Epithelial cell of proximal tubule (primary cell): ENCODE measurements around the gene MAP1S. TPM values are rescaled to one million over a fixed set of nuclear protein-coding genes. Genes with fewer than 3 reads are reported as not detected.

Experiments used
- DNase-seq: peaks from one replicate; pipeline ENCODE4 v3.0.0-alpha.2; 2011; ENCODE audit warnings: low read depth
- H3K4me3 ChIP-seq: 2 replicates; pipeline ENCODE4 v1.5.1; 2011; ENCODE audit warnings: low read depth, mild to moderate bottlenecking, low read length
- total RNA-seq: library from RNA; depleted of rRNA; stranded (reverse); fragments of >200 nt; gene quantifications from 2 replicates; pipeline ENCODE4 v1.2.3, GENCODE V29; 2015
- TF ChIP-seq, protein P1 (sequence below): conservative IDR thresholded peaks from 2 replicates; pipeline ENCODE4 v1.5.1; 2012; ENCODE audit warnings: low read depth, mild to moderate bottlenecking, low read length

Gene MAP1S
- total RNA-seq, 1 donor from 2014 or later, result 50.6 TPM

- TF ChIP-seq, protein P1, sequence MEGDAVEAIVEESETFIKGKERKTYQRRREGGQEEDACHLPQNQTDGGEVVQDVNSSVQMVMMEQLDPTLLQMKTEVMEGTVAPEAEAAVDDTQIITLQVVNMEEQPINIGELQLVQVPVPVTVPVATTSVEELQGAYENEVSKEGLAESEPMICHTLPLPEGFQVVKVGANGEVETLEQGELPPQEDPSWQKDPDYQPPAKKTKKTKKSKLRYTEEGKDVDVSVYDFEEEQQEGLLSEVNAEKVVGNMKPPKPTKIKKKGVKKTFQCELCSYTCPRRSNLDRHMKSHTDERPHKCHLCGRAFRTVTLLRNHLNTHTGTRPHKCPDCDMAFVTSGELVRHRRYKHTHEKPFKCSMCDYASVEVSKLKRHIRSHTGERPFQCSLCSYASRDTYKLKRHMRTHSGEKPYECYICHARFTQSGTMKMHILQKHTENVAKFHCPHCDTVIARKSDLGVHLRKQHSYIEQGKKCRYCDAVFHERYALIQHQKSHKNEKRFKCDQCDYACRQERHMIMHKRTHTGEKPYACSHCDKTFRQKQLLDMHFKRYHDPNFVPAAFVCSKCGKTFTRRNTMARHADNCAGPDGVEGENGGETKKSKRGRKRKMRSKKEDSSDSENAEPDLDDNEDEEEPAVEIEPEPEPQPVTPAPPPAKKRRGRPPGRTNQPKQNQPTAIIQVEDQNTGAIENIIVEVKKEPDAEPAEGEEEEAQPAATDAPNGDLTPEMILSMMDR, result no peak
- no peak overlapping the region for H3K4me3 ChIP-seq
- DNase-seq, result no peak
Measured at GRCh38 chr19:17755443-17755890, 36.2 kb downstream of the MAP1S start.

DNA sequence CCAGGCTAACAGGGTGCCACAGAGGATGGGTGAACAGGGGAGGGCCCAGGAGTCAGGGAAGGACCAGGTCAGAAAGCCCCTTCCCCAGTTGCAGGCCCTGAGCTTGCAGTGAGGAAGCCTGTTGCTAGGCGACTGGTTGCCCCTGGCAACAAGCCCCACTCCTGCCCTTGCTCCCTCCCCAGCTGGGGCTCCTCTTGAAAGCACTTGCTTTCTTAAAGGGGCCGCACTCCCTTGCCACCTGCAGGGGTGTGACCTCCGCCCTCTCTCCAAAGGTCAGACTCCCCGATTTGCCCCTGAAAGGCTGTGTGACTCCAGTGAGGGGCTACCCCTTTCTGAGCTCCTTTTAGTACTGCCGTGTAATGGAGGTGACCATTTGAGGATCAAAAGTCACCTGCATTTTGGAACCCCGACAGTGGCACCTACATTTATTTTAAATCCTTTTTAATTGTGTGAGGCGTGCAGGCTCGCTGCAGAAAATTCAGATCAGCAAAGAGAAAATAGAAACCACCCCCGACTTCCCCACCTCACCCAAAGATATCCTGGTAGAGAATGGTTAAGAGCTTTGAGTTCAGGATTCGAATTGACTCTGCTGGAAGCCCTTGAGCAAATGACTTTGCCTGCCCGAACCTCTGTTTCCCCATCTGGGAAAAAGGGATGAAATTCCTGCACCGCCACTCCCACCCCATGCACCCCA, 36.8 kb downstream of the MAP1S start:
- DNase-seq, result no peak
- no peak overlapping the region for H3K4me3 ChIP-seq

GRCh38 chr19:17757125-17757524, 37.8 kb downstream of the MAP1S start:
- TF ChIP-seq, protein P1, result no peak
- no peak overlapping the region for H3K4me3 ChIP-seq
- DNase-seq, result no peak

More for the DNA sequence above, 36.8 kb downstream of the MAP1S start:
- TF ChIP-seq, protein P1, result no peak

DNA sequence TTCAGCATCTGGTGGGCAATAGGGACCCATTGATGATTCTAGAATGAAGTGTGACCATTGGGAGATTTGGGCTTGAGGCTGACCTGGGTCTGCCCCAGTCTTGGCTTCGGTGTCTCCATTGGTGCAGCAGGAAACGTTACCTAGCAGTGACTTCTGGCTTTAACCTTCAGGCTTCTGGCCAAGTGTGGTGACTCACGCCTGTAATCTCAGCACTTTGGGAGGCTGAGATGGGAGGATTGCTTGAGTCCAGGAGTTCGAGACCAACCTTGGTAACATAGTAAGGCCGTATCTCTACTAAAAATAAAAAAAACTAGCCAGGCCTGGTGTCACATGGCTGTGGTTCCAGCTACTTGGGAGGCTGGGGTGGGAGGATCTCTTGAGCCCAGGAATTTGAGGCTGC, 39.2 kb downstream of the MAP1S start:
- no peak overlapping the region for H3K4me3 ChIP-seq
- TF ChIP-seq, protein P1, result no peak
- no peak for DNase-seq

GRCh38 chr19:17761148-17761547, 41.9 kb downstream of the MAP1S start:
- TF ChIP-seq, protein P1, result no peak
- DNase-seq, result no peak
- H3K4me3 ChIP-seq, result no peak overlapping the region

GRCh38 chr19:17762505-17763229, 43.4 kb downstream of the MAP1S start:
- TF ChIP-seq, protein P1, result no peak
- no peak overlapping the region for H3K4me3 ChIP-seq
- DNase-seq, result no peak

DNA sequence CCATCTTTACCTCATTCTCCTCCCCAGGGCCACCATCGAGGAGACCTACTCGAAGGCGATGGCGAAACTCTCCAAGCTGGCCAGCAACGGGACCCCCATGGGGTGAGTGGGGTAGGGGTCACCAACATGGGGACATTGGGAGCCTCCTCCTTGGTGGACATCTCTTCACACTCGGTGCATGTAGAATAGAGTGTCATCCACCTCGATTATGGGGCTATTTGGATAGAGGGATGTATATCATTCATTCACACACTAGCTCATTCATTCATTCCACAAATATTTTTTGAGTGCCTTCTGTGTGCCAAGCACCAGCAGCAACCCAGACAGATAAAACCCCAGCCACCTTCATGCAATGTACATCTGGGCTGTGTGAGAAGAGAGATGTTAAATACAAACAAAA, 45.1 kb downstream of the MAP1S start:
- TF ChIP-seq, protein P1, result no peak

More for the DNA sequence above, 45.1 kb downstream of the MAP1S start:
- no peak for DNase-seq
- H3K4me3 ChIP-seq, result no peak overlapping the region
